PC-9 (cell line): ENCODE results near the gene KPNB1.

Experiments used
- EZH2 ChIP-seq: fragments of 200-600 bp; sonication (generic); IDR thresholded peaks from 2 replicates; pipeline ENCODE4 v1.8.0; 2017; ENCODE audit warnings: antibody characterized with exemption, low read depth
- TF ChIP-seq, protein P1 (sequence below): fragments of 200-600 bp; sonication (generic); conservative IDR thresholded peaks from 2 replicates; pipeline ENCODE4 v1.6.1; 2017; ENCODE audit warnings: mixed run types, antibody characterized with exemption, mild to moderate bottlenecking, moderate library complexity

DNA sequence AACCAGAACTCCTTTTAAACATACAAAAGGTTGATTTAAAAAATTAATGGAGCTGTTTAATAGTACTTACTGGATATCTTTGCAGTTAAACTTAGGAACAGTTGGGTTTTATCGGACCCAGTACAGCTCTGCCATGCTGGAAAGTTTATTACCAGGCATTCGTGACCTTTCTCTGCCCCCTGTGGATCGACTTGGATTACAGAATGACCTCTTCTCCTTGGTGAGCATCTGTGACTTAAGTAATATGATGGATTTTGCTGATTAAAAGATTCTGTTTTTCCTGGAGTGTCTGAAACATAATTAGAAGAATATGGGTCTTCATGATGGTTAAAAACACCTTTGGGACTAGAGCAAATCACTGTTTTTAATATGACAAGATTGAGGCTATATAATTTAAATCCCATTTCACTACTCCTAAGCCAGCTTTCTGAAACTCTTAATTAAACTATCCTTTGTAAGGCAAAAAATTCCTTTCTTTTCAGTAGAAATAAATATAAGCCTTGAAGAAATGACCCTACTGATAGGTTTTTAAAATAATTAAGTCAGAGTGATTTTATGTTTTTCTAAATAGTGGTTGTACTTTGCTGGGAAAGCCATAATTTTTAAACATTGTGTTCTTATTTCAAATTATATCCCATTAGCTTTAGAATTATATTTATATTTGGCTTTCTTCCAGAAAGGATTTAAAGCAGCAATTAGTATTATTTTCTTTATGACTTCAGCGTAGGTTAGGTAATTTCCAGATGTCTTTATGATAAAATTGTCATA lies 45.7 kb upstream of the KPNB1 start:
- TF ChIP-seq, protein P1, sequence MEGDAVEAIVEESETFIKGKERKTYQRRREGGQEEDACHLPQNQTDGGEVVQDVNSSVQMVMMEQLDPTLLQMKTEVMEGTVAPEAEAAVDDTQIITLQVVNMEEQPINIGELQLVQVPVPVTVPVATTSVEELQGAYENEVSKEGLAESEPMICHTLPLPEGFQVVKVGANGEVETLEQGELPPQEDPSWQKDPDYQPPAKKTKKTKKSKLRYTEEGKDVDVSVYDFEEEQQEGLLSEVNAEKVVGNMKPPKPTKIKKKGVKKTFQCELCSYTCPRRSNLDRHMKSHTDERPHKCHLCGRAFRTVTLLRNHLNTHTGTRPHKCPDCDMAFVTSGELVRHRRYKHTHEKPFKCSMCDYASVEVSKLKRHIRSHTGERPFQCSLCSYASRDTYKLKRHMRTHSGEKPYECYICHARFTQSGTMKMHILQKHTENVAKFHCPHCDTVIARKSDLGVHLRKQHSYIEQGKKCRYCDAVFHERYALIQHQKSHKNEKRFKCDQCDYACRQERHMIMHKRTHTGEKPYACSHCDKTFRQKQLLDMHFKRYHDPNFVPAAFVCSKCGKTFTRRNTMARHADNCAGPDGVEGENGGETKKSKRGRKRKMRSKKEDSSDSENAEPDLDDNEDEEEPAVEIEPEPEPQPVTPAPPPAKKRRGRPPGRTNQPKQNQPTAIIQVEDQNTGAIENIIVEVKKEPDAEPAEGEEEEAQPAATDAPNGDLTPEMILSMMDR = no peak
- TF ChIP-seq EZH2 = no peak
